Stromal cell of bone marrow (primary cell): ENCODE measurements around the gene FCER1G.

ENCODE experiments used
- DNase-seq: peaks from one replicate; pipeline ENCODE4 v3.0.0-alpha.2; 2012; ENCODE audit warnings: low read depth

Gene FCER1G

DNA sequence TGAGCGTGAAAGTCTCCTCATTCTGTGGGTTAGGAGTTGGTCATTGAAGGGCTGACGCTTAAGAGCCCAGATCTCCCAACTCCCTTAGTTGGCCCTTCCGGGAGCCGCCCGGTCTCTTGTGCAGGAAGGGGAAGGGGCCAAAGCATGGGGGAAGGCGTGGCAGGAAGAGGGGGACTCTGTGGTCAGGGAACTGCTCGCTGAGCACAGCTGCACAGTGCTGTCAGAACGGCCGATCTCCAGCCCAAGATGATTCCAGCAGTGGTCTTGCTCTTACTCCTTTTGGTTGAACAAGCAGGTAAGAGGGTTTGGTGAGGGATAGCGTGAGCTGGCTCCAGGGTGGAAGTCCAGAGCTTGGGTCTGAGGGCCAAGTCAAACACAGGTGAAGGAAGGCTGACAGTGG lies at the start of gene FCER1G:
Gene FCER1G (plus strand): TSS at position 220 of the 400 bp plus-strand sequence. CDS start 27 bp downstream, at position 247.
- no peak for DNase-seq

DNA sequence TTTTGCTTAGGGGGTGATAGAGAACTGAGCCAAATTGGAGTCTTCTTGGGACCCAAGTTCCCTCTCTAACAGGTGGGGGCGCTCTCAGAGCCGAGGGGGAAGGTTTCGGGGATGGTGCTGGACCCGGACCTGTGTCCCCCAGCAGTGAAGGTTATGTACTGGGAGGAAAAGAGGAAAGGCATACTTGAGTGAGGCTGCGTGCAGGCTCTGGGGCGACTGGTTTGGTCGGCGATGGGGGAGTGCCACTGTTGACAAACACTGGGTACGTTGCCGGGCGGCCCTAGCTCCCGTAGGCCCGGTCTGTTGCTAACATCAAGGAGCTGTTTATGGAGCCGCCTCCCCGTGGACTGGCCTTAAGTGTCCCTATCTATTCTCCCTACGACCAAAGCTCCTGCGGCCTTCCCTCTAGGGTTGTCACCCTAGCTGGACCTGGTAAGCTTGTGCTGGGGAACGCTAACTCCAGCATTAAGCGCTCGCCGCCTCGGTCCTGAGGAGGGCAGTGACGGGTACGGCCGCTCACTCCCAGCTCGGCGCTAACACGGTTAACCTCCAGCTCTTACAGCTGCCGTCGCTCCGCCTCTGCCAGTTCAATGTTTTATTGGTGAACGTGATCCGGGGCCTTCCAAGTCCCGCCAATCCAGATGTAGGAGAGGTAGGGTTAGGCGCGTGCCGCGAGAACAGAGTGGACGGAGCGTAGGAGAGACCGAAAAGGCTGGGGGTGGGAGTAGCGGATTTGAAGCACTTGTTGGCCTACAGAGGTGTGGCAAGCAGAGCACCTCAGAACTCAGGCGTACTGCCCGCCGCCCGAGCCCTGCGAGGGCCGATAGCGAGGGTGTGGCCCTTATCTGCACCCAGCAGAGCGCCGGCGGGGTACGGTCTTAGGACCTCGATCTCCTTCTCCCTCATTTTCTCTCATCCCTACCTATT lies 49.1 kb upstream of the FCER1G start, which contains the start of gene PPOX:
Gene PPOX (plus strand): TSS at position 685 of the 927 bp plus-strand sequence. CDS start 422 bp downstream, outside the sequence.
- peak; percentile 98 for DNase-seq

DNA sequence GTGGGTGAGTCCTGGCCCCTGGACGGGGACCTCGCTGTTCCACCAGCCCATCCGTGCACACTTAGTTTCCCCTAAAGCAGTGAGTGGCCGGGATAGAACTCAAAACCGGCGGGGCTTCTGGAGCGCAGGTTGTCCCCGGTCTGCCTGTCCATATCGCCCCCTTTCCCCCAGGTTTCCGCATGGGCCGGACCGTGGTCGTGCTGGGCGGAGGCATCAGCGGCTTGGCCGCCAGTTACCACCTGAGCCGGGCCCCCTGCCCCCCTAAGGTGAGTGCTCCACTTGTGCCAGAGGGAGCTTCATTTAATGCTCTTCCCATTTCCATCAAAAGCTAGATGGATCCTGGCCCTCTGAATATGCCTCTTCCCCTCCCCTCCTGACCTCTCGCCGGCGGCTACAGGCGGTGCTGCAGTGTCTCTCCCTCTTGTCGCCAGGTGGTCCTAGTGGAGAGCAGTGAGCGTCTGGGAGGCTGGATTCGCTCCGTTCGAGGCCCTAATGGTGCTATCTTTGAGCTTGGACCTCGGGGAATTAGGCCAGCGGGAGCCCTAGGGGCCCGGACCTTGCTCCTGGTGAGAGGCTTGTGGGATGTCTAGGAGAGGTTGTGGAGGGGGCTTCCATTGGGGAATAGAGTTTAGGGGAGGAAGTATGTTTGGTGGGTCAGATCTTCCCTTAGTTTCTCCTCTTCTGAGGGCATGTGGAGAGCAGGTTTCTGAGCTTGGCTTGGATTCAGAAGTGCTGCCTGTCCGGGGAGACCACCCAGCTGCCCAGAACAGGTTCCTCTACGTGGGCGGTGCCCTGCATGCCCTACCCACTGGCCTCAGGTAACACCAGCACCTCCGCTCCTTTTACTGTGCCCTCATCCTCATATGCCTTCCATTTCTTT lies 48.2 kb upstream of the FCER1G start:
- no peak for DNase-seq

DNA sequence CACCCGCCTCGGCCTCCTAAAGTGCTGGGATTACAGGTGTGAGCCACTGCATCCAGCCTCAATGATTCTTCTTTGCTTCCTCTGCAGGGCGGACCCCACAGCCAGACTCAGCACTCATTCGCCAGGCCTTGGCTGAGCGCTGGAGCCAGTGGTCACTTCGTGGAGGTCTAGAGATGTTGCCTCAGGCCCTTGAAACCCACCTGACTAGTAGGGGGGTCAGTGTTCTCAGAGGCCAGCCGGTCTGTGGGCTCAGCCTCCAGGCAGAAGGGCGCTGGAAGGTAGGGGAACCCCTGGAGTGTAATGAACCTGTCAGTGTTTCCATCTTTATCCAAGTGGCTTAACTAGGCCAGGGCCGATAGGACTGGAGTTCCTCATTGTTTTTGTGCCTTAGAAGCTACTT lies 46.2 kb upstream of the FCER1G start:
- no peak for DNase-seq

DNA sequence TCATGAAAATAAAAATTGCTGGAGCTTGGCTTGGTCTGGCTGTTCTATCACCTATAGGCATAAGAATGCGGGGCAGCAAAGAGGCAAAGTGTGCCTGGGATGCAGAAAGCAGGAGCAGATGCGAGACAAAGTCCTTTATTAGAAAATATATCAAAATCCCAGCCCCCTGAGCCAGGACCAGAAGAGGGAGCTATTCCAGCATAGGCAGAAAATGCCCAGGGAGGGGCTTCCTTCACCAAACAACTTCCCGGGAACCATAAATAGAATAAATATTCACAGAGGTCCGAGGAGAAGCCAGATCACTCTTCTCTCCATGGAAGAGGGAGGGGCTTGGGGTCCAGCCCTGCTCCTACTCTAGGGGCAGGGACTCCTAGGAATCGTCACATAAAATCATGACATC lies 43.9 kb upstream of the FCER1G start:
- no peak for DNase-seq

DNA sequence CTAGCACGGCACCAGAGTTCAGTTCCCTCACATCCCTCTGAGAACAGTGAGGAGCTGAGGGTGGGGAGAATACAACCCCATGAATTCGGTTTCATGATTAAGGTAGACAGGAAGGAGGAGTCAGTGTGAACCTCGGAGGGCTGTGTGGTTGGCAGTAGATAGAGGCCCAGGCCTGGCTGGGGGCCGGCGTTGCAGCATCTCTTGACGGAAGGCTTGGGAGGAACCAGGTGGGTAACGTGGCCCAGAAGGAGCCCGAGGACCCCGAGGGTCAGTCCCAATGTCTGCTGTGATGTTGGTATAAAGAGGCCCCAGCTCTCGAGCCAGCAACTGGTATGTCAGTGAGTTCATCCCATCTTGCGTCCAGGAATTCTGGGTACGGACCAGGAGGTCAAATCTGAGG lies 43.4 kb upstream of the FCER1G start:
- DNase-seq: no peak

DNA sequence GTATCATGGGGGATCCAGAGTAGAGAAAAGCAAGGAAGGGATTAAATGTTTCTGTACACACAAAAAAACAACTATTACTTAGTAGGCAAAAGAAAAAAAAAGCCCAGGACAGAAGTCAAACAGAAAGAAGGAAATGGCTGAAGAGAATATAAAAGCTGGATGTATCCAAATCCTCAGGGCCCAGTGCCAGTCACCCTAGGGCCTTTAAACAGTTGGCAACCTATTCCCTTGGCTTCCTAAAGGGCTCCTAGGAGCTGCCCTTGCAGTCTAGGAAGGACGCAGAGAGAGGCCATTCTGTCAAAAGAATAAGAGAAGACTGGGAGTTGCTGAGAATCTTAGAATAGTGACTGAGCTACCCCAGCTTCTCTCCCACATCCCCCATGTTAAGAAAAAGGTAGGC lies 42.7 kb upstream of the FCER1G start:
- DNase-seq: no peak

DNA sequence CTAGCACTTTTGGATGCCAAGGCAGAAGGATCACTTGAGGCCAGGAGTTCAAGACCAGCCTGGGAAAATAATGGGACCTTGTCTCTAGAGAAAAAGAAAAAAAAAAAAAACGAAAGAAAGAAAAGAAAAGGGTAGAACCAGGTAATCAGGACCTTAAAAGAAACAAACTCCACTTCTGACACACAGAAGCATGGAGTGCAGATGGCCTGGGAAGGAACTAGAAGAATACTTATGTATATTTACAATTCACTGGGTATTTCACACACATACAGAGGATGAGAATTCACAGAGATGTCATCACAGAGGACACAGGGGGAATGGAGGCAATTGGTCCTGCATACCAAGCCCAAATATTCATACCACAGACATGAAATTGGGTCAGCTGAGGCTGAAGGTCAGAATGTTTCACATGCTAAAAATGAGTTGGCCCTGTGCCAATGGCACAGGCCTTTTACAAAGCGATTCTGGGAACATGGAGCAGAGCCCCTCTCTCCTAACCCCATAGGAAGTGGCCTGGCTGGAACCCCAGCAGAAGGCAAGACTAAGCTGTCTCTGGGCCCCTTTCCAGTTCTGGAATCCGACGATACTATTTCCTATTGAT lies 42.2 kb upstream of the FCER1G start:
- DNase-seq: peak; percentile 89

DNA sequence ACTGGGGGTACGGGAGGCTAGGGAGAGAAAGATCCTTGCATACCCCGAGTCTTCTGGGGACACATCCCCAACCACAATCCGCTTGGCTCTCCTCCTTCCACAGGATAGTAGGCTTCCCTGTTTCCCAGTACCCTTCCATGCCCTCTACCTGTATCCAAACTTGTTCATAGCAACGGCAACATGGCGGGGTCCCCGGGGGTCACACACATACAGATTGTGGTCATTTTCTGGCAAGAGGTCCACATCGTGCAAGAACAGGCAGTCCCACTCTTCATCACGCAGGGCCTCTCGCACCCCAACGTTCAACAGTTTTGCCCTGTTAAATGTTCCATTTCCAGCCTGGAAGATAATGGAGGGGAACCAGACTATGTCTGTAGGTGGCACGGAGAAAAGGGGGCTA lies 41.4 kb upstream of the FCER1G start:
- no peak for DNase-seq

DNA sequence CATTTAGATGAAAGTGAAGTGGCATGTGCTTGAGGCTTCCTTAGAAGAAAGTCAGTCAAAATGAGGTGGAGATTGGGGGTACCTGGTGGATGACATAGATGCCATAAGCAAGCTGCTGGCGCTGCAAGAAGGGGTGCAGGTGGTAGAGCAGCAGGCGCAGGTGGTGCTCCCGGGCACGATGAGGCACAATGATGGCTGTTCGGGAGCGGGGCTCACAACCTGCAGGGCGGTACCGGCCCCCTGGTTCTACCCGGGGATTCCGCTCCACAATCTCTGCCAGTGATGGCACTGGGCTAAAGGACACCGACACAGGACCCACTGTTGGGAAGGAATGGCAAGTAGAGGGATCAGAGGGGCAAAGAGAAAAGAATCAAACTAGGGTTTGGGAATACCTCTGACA lies 40.2 kb upstream of the FCER1G start:
- DNase-seq: no peak

DNA sequence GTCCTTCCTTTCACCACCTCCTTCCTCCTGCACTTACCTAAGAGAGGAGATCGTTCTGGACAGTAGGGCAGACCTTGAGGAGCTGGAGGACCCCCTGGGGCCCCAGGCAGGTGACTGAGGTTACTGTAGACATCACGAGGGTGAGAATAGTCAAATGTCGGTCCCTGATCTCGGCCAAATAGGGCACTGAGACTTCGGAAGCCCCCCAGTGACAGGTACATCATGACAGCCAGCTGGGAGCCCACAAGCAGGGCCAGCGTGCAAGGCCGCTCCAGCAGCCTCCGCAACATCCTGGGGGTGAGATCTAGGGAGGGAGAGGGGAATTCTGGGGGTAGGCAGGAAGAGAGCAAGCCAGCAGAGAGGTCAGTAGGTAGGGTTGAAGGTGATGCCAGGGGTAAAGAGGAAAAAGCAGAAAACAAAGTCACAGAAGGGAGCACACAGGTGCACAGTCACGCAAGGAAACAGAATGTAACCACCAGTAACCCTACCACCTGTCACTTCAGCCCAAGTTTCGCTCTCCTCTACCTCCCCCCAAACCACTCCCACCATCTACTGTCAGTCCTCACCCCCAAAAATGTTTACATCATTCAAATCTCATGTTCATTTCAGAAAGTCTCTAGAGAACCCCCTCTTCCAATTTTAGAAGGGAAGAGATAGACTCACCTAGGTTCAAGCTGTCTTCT lies 39.2 kb upstream of the FCER1G start:
- DNase-seq: no peak

DNA sequence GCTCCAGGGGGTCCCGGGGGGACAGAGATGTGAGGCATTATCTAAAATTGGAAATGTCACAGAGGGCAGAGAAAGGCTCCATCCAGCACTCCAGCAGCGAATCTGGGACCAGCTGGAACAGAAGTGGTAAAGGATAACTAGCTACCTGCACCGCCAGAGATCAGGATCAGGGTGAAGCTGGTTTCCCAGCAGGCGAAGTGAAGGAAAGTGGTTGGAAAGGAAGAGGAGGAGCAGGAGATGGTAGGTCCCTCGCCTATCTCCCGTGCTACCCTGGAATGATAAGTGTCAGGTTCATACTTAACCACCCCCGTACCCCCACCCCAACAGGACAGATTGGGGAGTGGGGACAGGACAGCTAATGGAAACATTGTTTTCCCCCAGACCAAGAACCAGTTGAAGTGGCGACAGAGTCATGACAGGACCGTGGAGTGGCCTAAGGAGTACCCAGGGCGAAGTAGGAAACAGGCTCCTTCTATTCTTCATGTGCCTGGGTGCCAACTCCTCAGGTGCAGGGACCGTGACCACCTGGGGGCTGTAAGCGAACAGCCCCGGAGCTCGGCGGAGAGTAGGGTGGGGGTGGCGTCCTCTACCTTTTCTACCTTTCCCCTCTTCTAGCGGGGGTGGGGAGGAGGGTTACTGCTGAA lies 38.5 kb upstream of the FCER1G start:
- no peak for DNase-seq

DNA sequence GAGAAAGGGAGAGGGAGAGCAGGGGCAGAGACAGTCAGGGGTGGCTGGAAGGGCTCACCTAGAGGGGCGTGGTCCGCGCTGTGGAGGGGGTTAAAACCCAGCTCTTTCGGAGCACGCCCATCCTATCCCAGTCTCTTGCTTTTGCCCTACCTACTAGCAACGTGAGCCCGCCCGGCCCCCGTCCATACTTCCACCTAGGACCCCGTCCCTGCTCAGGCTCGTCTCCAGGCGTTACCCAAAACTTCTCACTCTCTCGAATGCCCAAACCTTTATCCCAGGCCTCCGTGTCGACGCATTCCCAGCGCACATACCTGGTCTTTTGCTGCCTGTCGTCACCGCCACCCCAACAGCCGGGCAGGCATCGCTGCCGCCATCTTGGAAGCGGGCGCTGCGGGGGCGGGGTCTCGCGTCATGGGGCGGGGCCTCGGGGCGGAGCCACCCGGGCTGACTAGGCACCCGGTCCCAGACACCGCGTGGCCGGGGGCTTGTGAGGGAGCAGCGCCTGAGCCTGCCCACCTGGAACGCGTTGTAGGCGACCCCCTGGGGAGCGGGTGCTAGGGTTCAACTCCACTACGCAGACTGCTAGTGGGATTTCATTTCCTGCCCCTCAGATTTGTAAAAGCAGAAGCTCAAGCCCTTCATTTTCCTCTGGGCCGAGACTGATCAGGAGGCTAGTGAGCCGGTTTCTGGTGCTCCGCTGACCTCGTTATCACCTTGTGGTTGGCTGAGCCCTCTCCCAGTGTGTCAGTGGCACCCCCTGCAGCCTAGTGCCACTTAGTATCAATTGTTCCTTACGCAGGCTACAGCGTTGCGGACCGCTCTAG lies 37.8 kb upstream of the FCER1G start, which contains the start of gene B4GALT3:
Gene B4GALT3 (minus strand): TSS at position 396 of the 824 bp plus-strand sequence. CDS start 1,447 bp downstream, outside the sequence.
- no peak for DNase-seq

DNA sequence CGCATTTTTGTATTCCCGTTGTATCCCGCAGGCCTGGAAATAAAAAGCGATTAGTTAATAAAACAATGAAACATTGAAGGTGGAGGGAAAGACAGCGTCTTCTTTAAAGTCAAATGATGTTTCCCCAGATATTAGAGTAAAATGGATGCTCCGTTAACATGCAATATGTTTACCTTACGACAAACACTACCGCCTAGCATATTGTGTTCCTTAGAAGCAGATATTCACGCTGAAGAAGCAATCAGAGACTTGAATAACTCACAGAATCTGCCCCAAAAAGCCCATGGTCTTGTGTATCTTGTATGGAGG lies 37.2 kb upstream of the FCER1G start:
- no peak for DNase-seq

DNA sequence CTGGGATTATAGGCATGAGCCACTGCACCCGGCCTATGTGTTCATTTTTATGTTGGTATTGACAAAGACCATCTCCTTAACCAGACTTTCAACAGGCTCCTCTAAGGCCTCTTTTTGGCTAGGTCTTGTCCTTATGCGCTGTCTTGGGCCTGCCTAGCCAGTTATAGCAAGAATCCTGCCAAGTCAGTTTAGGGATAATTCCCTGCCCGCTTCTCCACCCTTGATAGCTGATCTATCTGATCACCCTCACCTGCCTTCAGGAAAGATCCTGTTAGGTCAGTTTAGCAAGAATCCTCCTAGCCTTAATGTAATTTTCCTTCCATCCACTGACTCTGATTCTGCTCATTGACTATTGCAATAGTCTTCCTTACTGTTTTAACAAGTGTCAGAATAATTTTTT lies 35.4 kb upstream of the FCER1G start:
- DNase-seq: no peak

DNA sequence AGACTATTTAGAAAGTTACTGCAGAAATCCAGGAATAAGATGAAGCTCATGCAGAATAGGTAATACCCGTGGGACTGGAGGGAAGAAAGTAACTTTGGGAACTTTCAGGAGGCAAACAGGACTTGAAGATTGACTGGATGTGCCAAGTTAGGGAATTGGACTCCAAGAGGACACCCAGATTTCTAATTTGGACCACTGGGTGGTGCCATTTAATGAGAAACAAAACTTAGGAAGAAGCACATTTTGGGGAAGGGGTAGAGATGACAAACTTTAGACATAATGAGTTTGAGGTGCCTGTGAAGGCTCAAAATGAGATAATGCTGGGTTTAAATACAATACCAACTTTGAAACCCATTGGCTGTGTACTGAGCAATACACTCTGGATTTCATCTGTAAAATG lies 34.5 kb upstream of the FCER1G start:
- no peak for DNase-seq

DNA sequence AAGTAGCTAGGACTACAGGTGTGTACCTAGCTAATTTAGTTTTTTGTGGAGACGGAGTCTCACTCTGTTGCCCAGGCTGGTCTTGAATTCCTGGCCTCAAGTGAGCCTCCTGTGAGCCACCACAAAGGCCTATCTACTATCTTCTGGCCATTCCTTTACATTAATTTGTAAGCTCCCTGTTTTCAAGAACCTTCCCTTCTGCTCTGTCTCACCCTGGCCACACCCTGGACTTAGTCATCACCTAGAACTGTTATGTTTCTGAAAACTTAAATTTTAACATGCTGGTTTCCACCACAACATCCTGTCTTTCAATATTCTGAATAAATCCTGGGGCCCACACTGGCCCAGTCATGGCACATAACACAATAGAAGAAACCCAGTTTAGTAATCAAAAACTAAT lies 32.9 kb upstream of the FCER1G start:
- DNase-seq: no peak

DNA sequence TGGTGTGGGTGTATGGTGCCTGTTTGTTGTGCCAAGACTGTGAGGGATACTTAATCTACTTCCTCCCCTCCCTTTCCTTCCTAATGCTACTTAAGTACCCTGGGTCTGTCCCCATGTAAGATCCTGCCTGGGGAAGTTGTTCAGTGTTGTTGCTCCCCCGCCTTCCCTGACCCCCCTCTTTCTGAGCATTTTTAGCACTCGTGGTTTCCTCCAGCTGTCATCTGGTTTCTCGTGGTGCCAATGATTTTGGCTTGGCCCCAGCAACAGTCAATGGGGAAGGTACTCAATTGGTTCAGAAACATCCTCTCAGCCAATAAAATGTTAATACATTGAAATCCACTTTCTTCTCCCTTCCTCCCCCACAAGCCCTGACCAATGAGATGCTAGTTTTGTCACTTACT lies 29.8 kb upstream of the FCER1G start:
- DNase-seq: peak; percentile 77

DNA sequence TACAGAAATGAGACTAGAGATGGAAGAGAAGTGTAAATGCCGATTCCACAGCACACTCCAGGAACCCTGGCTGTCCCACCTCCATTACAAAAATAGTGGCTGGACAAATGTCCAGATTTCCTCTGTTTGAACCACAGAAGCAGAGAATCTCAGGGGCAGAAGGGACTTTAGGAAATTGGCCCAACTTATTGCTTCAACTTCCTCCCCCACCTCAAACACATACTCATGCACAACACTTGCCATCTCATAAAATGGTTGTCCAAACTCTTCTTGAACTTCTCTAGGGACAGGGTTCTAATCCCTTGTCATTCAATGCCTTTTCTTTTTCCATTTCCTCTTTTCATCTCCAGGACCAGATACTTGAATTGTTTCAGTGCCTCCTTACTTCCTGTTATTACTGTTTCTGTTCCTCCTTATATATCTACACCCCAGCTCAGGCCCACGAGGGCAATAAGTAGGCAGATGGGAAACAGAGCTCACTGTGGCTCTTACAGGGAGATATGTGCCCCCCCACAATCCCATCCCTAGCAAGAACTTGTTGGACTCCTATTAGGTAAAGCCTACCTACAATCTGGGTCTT lies 29.3 kb upstream of the FCER1G start:
- no peak for DNase-seq

DNA sequence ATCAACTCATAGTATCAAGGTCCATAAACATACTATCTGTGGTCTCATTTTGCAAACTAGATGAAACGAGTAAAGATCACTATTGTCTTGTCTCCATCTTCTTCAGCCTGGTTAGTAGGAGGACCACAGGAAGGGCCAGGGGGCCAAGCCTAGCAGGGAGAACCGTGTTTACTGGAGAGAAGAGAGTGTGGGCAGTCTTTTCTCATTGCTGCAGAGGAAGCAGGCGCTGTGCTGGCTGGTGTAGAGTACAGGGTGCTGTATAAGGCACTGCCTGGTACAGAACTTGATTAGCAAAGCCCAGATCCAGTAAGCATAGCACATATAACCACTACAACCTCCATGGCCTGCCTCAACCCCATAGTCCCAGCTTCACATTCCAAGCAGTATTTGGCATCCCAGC lies 27.8 kb upstream of the FCER1G start:
- no peak for DNase-seq
